SK-N-SH treated with all-trans-retinoic acid at 6 μM for 48 hours (cell line): ENCODE data around the gene TRIM65.
"Not testable (repeated sequence)": the region's sequence is repeated elsewhere in the genome, so short reads cannot be mapped to it uniquely, and the experiment has no call there.

Source experiments
- ATAC-seq: fragments of 200-7000 bp; cut with Tn5 transposase; 3 replicates; pipeline ENCODE4 v1.9.1; 2020; ENCODE audit warnings: mild to moderate bottlenecking, moderate library complexity
- ARNTL ChIP-seq: fragments of 450-650 bp; formaldehyde crosslinking; IDR thresholded peaks from 2 replicates; pipeline ENCODE4 v1.5.0; 2020; ENCODE audit warnings: low read depth, mild to moderate bottlenecking, moderate library complexity, borderline replicate concordance
- BACH2 ChIP-seq: fragments of 250-450 bp; sonication (Bioruptor Pico); IDR thresholded peaks from 2 replicates; pipeline ENCODE4 v1.9.0; 2021; ENCODE audit warnings: mild to moderate bottlenecking, borderline replicate concordance
- CREB5 ChIP-seq: fragments of 250-450 bp; sonication (Bioruptor Pico); IDR thresholded peaks from 2 replicates; pipeline ENCODE4 v1.5.1; 2020; ENCODE audit warnings: low read depth, mild to moderate bottlenecking, moderate library complexity
- CSDC2 ChIP-seq: fragments of 250-450 bp; sonication (Bioruptor Pico); IDR thresholded peaks from 2 replicates; pipeline ENCODE4 v1.5.0; 2020; ENCODE audit warnings: mild to moderate bottlenecking, moderate library complexity
- CSRNP3 ChIP-seq: fragments of 250-450 bp; sonication (Bioruptor Pico); IDR thresholded peaks from 2 replicates; pipeline ENCODE4 v1.5.1; 2021; ENCODE audit warnings: mild to moderate bottlenecking, moderate library complexity
- ISL1 ChIP-seq: fragments of 250-450 bp; sonication (Bioruptor Pico); IDR thresholded peaks from 2 replicates; pipeline ENCODE4 v2.1.2; 2022; ENCODE audit warnings: mild to moderate bottlenecking, moderate library complexity
- OSR1 ChIP-seq: fragments of 250-450 bp; sonication (Bioruptor Pico); IDR thresholded peaks from 2 replicates; pipeline ENCODE4 v1.8.0; 2022; ENCODE audit warnings: moderate library complexity, mild to moderate bottlenecking, inconsistent platforms
- PATZ1 ChIP-seq: fragments of 250-450 bp; sonication (Bioruptor Pico); IDR thresholded peaks from 2 replicates; pipeline ENCODE4 v1.8.0; 2020; ENCODE audit warnings: mild to moderate bottlenecking, moderate library complexity, borderline replicate concordance
- POU6F1 ChIP-seq: fragments of 250-450 bp; sonication (Bioruptor Pico); IDR thresholded peaks from 2 replicates; pipeline ENCODE4 v1.8.0; 2021; ENCODE audit warnings: low read depth, mild to moderate bottlenecking, moderate library complexity, borderline replicate concordance
- PPARA ChIP-seq: fragments of 250-450 bp; sonication (Bioruptor Pico); IDR thresholded peaks from 2 replicates; pipeline ENCODE4 v1.5.0; 2020; ENCODE audit warnings: mild to moderate bottlenecking, borderline replicate concordance
- RARB ChIP-seq: fragments of 250-450 bp; sonication (Bioruptor Pico); IDR thresholded peaks from 2 replicates; pipeline ENCODE4 v1.8.0; 2021; ENCODE audit warnings: mild to moderate bottlenecking, moderate library complexity
- SNAI2 ChIP-seq: fragments of 250-450 bp; sonication (Bioruptor Pico); IDR thresholded peaks from 2 replicates; pipeline ENCODE4 v1.5.0; 2020; ENCODE audit warnings: mild to moderate bottlenecking, moderate library complexity
- TCF4 ChIP-seq: fragments of 250-450 bp; sonication (Bioruptor Pico); IDR thresholded peaks from 2 replicates; pipeline ENCODE4 v1.8.0; 2021; ENCODE audit warnings: mild to moderate bottlenecking, moderate library complexity, borderline replicate concordance
- TSHZ2 ChIP-seq: fragments of 250-450 bp; sonication (Bioruptor Pico); IDR thresholded peaks from 2 replicates; pipeline ENCODE4 v1.5.0; 2020; ENCODE audit warnings: mild to moderate bottlenecking, moderate library complexity
- ZC3H10 ChIP-seq: fragments of 250-450 bp; sonication (Bioruptor Pico); IDR thresholded peaks from 2 replicates; pipeline ENCODE4 v1.5.1; 2021; ENCODE audit warnings: mild to moderate bottlenecking, moderate library complexity
- ZFP3 ChIP-seq: fragments of 250-450 bp; sonication (Bioruptor Pico); IDR thresholded peaks from 2 replicates; pipeline ENCODE4 v1.5.0; 2020; ENCODE audit warnings: mild to moderate bottlenecking, moderate library complexity
- ZFP30 ChIP-seq: fragments of 450-650 bp; formaldehyde crosslinking; IDR thresholded peaks from 2 replicates; pipeline ENCODE4 v1.5.0; 2022; ENCODE audit warnings: mild to moderate bottlenecking, moderate library complexity
- ZNF565 ChIP-seq: fragments of 450-650 bp; formaldehyde crosslinking; conservative IDR thresholded peaks from 2 replicates; pipeline ENCODE4 v1.5.0; 2020; ENCODE audit warnings: low read depth, mild to moderate bottlenecking, moderate library complexity
- ZNF70 ChIP-seq: fragments of 450-650 bp; formaldehyde crosslinking; IDR thresholded peaks from 2 replicates; pipeline ENCODE4 v1.5.0; 2020; ENCODE audit warnings: mild to moderate bottlenecking, moderate library complexity
- ZNF8 ChIP-seq: fragments of 450-650 bp; formaldehyde crosslinking; IDR thresholded peaks from 2 replicates; pipeline ENCODE4 v1.5.0; 2020; ENCODE audit warnings: mild to moderate bottlenecking, moderate library complexity

TRIM65 gene

GRCh38 chr17:75889454-75889853 is 7.3 kb downstream of the TRIM65 start:
- no peak for ATAC-seq
- no peak for TF ChIP-seq ZNF8
- no peak for TF ChIP-seq OSR1 (CRISPR knock-in tag)
- TF ChIP-seq ISL1 (CRISPR knock-in tag) = no peak
- TF ChIP-seq BACH2 (CRISPR knock-in tag) = no peak
- TF ChIP-seq ARNTL (CRISPR knock-in tag) = no peak
- no peak for TF ChIP-seq ZFP3 (CRISPR knock-in tag)
- no peak for TF ChIP-seq ZNF565
- TF ChIP-seq ZNF70 (CRISPR knock-in tag) = no peak
- TF ChIP-seq TCF4 = no peak
- no peak for TF ChIP-seq CSDC2 (CRISPR knock-in tag)
- no peak for TF ChIP-seq TSHZ2 (CRISPR knock-in tag)
- no peak for TF ChIP-seq RARB (CRISPR knock-in tag)
- TF ChIP-seq ZFP30 (CRISPR knock-in tag) = no peak
- no peak for TF ChIP-seq CSRNP3 (CRISPR knock-in tag)
- no peak for TF ChIP-seq CREB5 (CRISPR knock-in tag)
- no peak for TF ChIP-seq POU6F1 (CRISPR knock-in tag)

- ATAC-seq = no peak
- TF ChIP-seq PPARA = no peak
- no peak for TF ChIP-seq ZNF70 (CRISPR knock-in tag)
- no peak for TF ChIP-seq ZFP3 (CRISPR knock-in tag)
- TF ChIP-seq CSDC2 (CRISPR knock-in tag) = no peak
- no peak for TF ChIP-seq ISL1 (CRISPR knock-in tag)
- TF ChIP-seq ZFP30 (CRISPR knock-in tag) = no peak
- TF ChIP-seq SNAI2 (CRISPR knock-in tag) = no peak
- TF ChIP-seq TCF4 = no peak
- TF ChIP-seq POU6F1 (CRISPR knock-in tag) = no peak
- no peak for TF ChIP-seq PATZ1 (CRISPR knock-in tag)
- TF ChIP-seq ZC3H10 = no peak
- TF ChIP-seq RARB (CRISPR knock-in tag) = no peak
- TF ChIP-seq OSR1 (CRISPR knock-in tag) = no peak
- TF ChIP-seq CREB5 (CRISPR knock-in tag) = no peak
- TF ChIP-seq, all 23 proteins: peak for 0
Measured at GRCh38 chr17:75888484-75888883, 8.3 kb downstream of the TRIM65 start.

- ATAC-seq = not testable (repeated sequence)
Measured at GRCh38 chr17:75885860-75886259, 10.9 kb downstream of the TRIM65 start.
